DND-41 (cell line): ENCODE measurements around the gene KDM5A.

Experiments
- EZH2 ChIP-seq: IDR thresholded peaks from 3 replicates; pipeline ENCODE4 v1.6.1; 2012; ENCODE audit warnings: borderline replicate concordance, low read depth, mild to moderate bottlenecking, moderate library complexity, low read length, inconsistent platforms; ENCODE audit not compliant: severe bottlenecking
- TF ChIP-seq, protein P1 (sequence below): IDR thresholded peaks from 2 replicates; pipeline ENCODE4 v1.5.1; 2012; ENCODE audit warnings: borderline replicate concordance, low read length, moderate library complexity, mild to moderate bottlenecking; ENCODE audit not compliant: poor library complexity, severe bottlenecking; ENCODE audit errors: extremely low read depth

DNA sequence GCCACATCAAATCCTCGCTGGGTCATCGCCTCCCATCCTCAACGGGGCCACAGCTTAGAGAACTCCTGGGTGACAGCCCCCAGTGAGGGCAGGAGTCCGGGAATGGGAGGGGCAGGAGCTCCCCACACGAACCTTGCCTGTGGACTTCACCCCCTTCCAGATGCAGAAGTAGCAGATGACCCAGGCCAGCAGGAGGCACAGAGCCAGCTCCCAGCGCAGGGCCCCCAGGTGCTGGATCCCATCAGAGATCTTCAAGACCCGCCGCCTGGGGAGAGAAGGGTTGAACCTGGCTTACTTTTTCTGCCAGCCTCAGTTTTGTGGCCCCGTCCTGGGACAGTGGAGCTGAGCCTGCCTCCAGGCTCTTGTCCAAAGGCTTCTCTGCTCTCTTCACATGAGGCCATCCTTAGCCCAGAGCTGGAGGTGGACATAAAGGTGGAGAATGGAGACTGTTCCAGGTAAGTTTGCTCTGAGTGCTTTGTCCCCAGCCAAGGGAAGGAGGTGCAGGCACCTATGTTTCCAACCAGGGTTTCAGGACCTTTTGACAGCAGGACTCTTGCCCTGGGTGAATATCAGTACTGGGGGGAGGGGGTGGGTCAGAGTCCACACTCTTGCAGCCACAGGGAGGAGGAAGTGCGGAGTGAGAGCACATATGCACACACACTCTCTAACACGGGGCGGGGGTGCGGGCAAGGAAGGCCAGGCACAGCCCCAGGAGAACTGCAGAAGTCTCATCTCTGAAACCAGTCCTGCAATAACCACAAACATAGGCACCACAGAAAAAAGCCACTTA lies 151.9 kb downstream of the KDM5A start:
- TF ChIP-seq EZH2: no peak
- TF ChIP-seq, protein P1, sequence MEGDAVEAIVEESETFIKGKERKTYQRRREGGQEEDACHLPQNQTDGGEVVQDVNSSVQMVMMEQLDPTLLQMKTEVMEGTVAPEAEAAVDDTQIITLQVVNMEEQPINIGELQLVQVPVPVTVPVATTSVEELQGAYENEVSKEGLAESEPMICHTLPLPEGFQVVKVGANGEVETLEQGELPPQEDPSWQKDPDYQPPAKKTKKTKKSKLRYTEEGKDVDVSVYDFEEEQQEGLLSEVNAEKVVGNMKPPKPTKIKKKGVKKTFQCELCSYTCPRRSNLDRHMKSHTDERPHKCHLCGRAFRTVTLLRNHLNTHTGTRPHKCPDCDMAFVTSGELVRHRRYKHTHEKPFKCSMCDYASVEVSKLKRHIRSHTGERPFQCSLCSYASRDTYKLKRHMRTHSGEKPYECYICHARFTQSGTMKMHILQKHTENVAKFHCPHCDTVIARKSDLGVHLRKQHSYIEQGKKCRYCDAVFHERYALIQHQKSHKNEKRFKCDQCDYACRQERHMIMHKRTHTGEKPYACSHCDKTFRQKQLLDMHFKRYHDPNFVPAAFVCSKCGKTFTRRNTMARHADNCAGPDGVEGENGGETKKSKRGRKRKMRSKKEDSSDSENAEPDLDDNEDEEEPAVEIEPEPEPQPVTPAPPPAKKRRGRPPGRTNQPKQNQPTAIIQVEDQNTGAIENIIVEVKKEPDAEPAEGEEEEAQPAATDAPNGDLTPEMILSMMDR: no peak
